Iris pigment epithelial cell (primary cell): Measurements from ENCODE around the gene MGAT3.
A peak's percentile ranks its signal among the peaks of the same experiment; 100 is the strongest.

ENCODE experiments used
- DNase-seq: peaks from one replicate; pipeline ENCODE4 v3.0.0-alpha.2; 2011; ENCODE audit warnings: low read depth

Gene MGAT3

GRCh38 chr22:39529487-39529851, 72.7 kb downstream of the MGAT3 start:
- DNase-seq: no peak

GRCh38 chr22:39530116-39530515, 73.3 kb downstream of the MGAT3 start:
- no peak for DNase-seq

GRCh38 chr22:39530692-39531331, 74.0 kb downstream of the MGAT3 start:
- DNase-seq: peak; percentile 45

- DNase-seq: peak; percentile 100
Observed at GRCh38 chr22:39532215-39533073, 75.6 kb downstream of the MGAT3 start, which contains the start of gene RPS19BP1. Gene RPS19BP1, minus strand, starts transcription at chr22:39532748. Its CDS starts 10 bp downstream, at chr22:39532738.

- DNase-seq: no peak
Observed at GRCh38 chr22:39534092-39534506, 77.3 kb downstream of the MGAT3 start.

GRCh38 chr22:39534591-39535356, 78.0 kb downstream of the MGAT3 start:
- peak; percentile 51 for DNase-seq

- no peak for DNase-seq
Observed at GRCh38 chr22:39535357-39535725, 78.5 kb downstream of the MGAT3 start.

GRCh38 chr22:39535831-39536449, 79.1 kb downstream of the MGAT3 start:
- no peak for DNase-seq

GRCh38 chr22:39536711-39537110, 79.9 kb downstream of the MGAT3 start:
- DNase-seq: no peak

- no peak for DNase-seq
Observed at GRCh38 chr22:39537975-39538374, 81.2 kb downstream of the MGAT3 start.
